B cell (primary cell): Measurements from ENCODE around the gene LRTM1. TPM values are rescaled to one million over a fixed set of nuclear protein-coding genes. Genes with fewer than 3 reads are reported as not detected.

Source experiments
- ATAC-seq: fragments of 200-7000 bp; cut with Tn5 transposase; one replicate; pipeline ENCODE4 v1.10.0; 2021; ENCODE audit warnings: low read depth, mild to moderate bottlenecking, moderate number of reproducible peaks, moderate library complexity
- CTCF ChIA-PET: fragments of 350-600 bp; sonication (Branson Sonifier 250); formaldehyde crosslinking; loops from one replicate; lab custom pipeline; 2021; ENCODE audit warnings: antibody characterized with exemption, inconsistent platforms; lab: Charles Lee
- POLR2A ChIA-PET: fragments of 350-600 bp; sonication (Branson Sonifier 250); formaldehyde crosslinking; loops from one replicate; lab custom pipeline; 2021; ENCODE audit warnings: antibody characterized with exemption; lab: Charles Lee
- DNase-seq: peaks from one replicate; pipeline ENCODE4 v3.0.0; 2013
- H2AFZ ChIP-seq: 2 replicates; pipeline ENCODE4 v1.6.1; 2012; ENCODE audit warnings: mild to moderate bottlenecking, low read depth, low read length; ENCODE audit not compliant: insufficient read depth, poor library complexity, severe bottlenecking
- H3K27ac ChIP-seq, 2 donors: 1 replicate in 1 of 2; 2 replicates in 1 of 2; pipeline ENCODE4 v1.5.1; 2012 to 2013; ENCODE audit warnings: low read length in 2 of 2, mild to moderate bottlenecking in 2 of 2, moderate library complexity in 1 of 2
- H3K27me3 ChIP-seq, 4 experiments: fragments of 200-600 bp in 1 of 4; sonication (generic) in 1 of 4; replicated peaks in 1 of 4; 1 replicate in 2 of 4; 2 replicates in 2 of 4; pipeline versions ENCODE4 v1.6.1 to v1.7.0; 2013 to 2016; ENCODE audit warnings: low read length in 3 of 4, mild to moderate bottlenecking in 2 of 4, mixed read lengths in 1 of 4, moderate library complexity in 1 of 4; ENCODE audit not compliant: insufficient read depth in 4 of 4, control insufficient read depth in 3 of 4; ENCODE audit errors: control extremely low read depth in 1 of 4
- H3K36me3 ChIP-seq, 2 experiments: replicated peaks in 1 of 2; 1 replicate in 1 of 2; 2 replicates in 1 of 2; pipeline versions ENCODE4 v1.6.1 to v1.7.1; 2013; ENCODE audit warnings: low read length in 1 of 2; ENCODE audit not compliant: insufficient read depth in 2 of 2, control insufficient read depth in 1 of 2; ENCODE audit errors: control extremely low read depth in 1 of 2, extremely low read depth in 1 of 2
- H3K4me1 ChIP-seq, 2 donors: fragments of 200-600 bp in 1 of 2; sonication (generic) in 1 of 2; 1 replicate in 1 of 2; 2 replicates in 1 of 2; pipeline versions ENCODE4 v1.5.1 to v1.6.1; 2013 to 2017; ENCODE audit warnings: low read length in 2 of 2; ENCODE audit not compliant: control insufficient read depth in 2 of 2, insufficient read depth in 2 of 2
- H3K4me2 ChIP-seq: replicated peaks from 2 replicates; pipeline ENCODE3; 2012; ENCODE audit warnings: mild to moderate bottlenecking, low read depth, low read length; ENCODE audit not compliant: poor library complexity, severe bottlenecking
- H3K4me3 ChIP-seq, 5 experiments: fragments of 200-600 bp in 1 of 5; sonication (generic) in 1 of 5; 1 replicate in 3 of 5; 2 replicates in 2 of 5; pipeline versions ENCODE4 v1.5.1 to v1.7.0; 2011 to 2016; ENCODE audit warnings: low read length in 4 of 5, mild to moderate bottlenecking in 4 of 5, low read depth in 2 of 5, control low read depth in 1 of 5, moderate library complexity in 1 of 5; ENCODE audit not compliant: insufficient read depth in 1 of 5; ENCODE audit errors: control extremely low read depth in 1 of 5, extremely low read depth in 1 of 5
- H3K79me2 ChIP-seq: fragments of 200-600 bp; sonication (generic); one replicate; pipeline ENCODE4 v1.6.0; 2016; ENCODE audit warnings: low read length; ENCODE audit not compliant: control insufficient read depth, insufficient read depth
- H3K9ac ChIP-seq: fragments of 200-600 bp; sonication (generic); 2 replicates; pipeline ENCODE4 v1.6.1; 2017; ENCODE audit warnings: mild to moderate bottlenecking, low read length, moderate library complexity
- H3K9me3 ChIP-seq, 3 donors: one replicate each; pipeline versions ENCODE4 v1.6.1 to v1.7.1; 2013; ENCODE audit warnings: low read length in 2 of 3; ENCODE audit not compliant: control insufficient read depth in 2 of 3, insufficient read depth in 1 of 3; ENCODE audit errors: control extremely low read depth in 1 of 3
- H4K20me1 ChIP-seq: 2 replicates; pipeline ENCODE4 v1.6.0; 2012; ENCODE audit warnings: mild to moderate bottlenecking, low read length; ENCODE audit not compliant: insufficient read depth, control insufficient read depth, poor library complexity, severe bottlenecking
- H3K27ac Mint-ChIP-seq: one replicate; pipeline ENCODE4 v1.8.0; 2021; ENCODE audit warnings: mixed read lengths
- H3K27me3 Mint-ChIP-seq: one replicate; pipeline ENCODE4 v1.8.0; 2021; ENCODE audit warnings: mixed read lengths
- H3K4me1 Mint-ChIP-seq: one replicate; pipeline ENCODE4 v1.8.0; 2021; ENCODE audit warnings: mixed read lengths
- H3K4me3 Mint-ChIP-seq: one replicate; pipeline ENCODE4 v1.8.0; 2021; ENCODE audit warnings: mixed read lengths
- H3K9me3 Mint-ChIP-seq: one replicate; pipeline ENCODE4 v1.8.0; 2022; ENCODE audit warnings: mixed read lengths; ENCODE audit not compliant: insufficient read depth
- CTCF ChIP-seq: fragments of 200-600 bp; IDR thresholded peaks from one replicate; pipeline ENCODE4 v1.8.0; 2022; ENCODE audit warnings: antibody characterized with exemption, mild to moderate bottlenecking
- EZH2 ChIP-seq: IDR thresholded peaks from 2 replicates; pipeline ENCODE4 v1.6.1; 2012; ENCODE audit warnings: borderline replicate concordance, low read depth, mild to moderate bottlenecking, moderate library complexity, low read length; ENCODE audit not compliant: insufficient read depth, poor library complexity, severe bottlenecking
- WGBS: methylation state at CpG from one replicate; pipeline ENCODE4 v1.1.5; 2013; ENCODE audit warnings: missing lambda C conversion rate; ENCODE audit not compliant: insufficient coverage; 5-methylcytosine and 5-hydroxymethylcytosine counted together
- intact Hi-C: fragments of 100-400 bp; cut with micrococcal nuclease; formaldehyde crosslinking; loops from one replicate; pipeline ENCODE4 v1.10.0; 2022
- polyA plus RNA-seq: library from polyadenylated mRNA; depleted of rRNA; stranded (reverse); fragments of >200 nt; gene quantifications from 2 replicates; pipeline ENCODE4 v1.2.3, GENCODE V29; 2012
- total RNA-seq, 2 donors: library from RNA; stranded (reverse); fragments of 120-200 nt in 1 of 2; gene quantifications; 1 replicate in 1 of 2; 2 replicates in 1 of 2; pipeline versions ENCODE4 v1.2.3 to v1.2.4, GENCODE V29; 2013 to 2022

The LRTM1 gene
- total and polyA plus RNA-seq, 2 donors (not counting 1 experiment from before 2014, with no cell fraction given) = not detected

GRCh38 chr3:54951405-54951804, 23.5 kb upstream of the LRTM1 start:
- H3K27ac ChIP-seq = no peak overlapping the region
- ChIA-PET POLR2A (no interaction called here), CTCF (no interaction called here)
- no peaks in the 10 kb centered on the region for H3K36me3 ChIP-seq
- H3K9me3 ChIP-seq = peaks cover 0 to 4% (median 0%) of the 10 kb centered on the region in 3 donors
- H3K79me2 ChIP-seq = no peaks in the 10 kb centered on the region
- intact Hi-C loops = no loop called here
- Mint-ChIP-seq H3K27me3 (no peaks in the 10 kb centered on the region), H3K4me3 (no peak overlapping the region), H3K4me1 (no peaks in the 10 kb centered on the region), H3K27ac (no peak overlapping the region), H3K9me3 (no peaks in the 10 kb centered on the region)
- H3K4me3 ChIP-seq = no peak overlapping the region
- no peak overlapping the region for H2AFZ ChIP-seq
- no peak for TF ChIP-seq EZH2
- TF ChIP-seq CTCF = no peak
- H3K4me2 ChIP-seq = no peak overlapping the region
- H4K20me1 ChIP-seq = no peaks in the 10 kb centered on the region
- H3K9ac ChIP-seq = no peak overlapping the region
- DNase-seq (no peak), ATAC-seq (no peak)
- no peaks in the 10 kb centered on the region for H3K27me3 ChIP-seq
- WGBS = 100% methylated on average over 4 of the region's 8 CpGs
- H3K4me1 ChIP-seq = no peaks in the 10 kb centered on the region

GRCh38 chr3:54950391-54951003, 22.6 kb upstream of the LRTM1 start:
- no peak overlapping the region for H3K27ac ChIP-seq
- no peaks in the 10 kb centered on the region for H4K20me1 ChIP-seq
- intact Hi-C loops = no loop called here
- ATAC-seq (no peak), DNase-seq (no peak)
- no peak overlapping the region for H2AFZ ChIP-seq
- no peaks in the 10 kb centered on the region for H3K4me1 ChIP-seq
- Mint-ChIP-seq H3K27me3 (no peaks in the 10 kb centered on the region), H3K4me1 (no peaks in the 10 kb centered on the region), H3K4me3 (no peak overlapping the region), H3K27ac (no peak overlapping the region), H3K9me3 (no peaks in the 10 kb centered on the region)
- no peaks in the 10 kb centered on the region for H3K36me3 ChIP-seq
- no peak overlapping the region for H3K4me2 ChIP-seq
- TF ChIP-seq EZH2 (no peak), CTCF (no peak)
- POLR2A ChIA-PET = no interaction called here
- no peaks in the 10 kb centered on the region for H3K79me2 ChIP-seq
- no peak overlapping the region for H3K4me3 ChIP-seq
- WGBS = 27% methylated on average over 5 of the region's 7 CpGs
- CTCF ChIA-PET = no interaction called here
- no peaks in the 10 kb centered on the region for H3K27me3 ChIP-seq
- peaks cover 0 to 4% (median 0%) of the 10 kb centered on the region in 3 donors for H3K9me3 ChIP-seq
- no peak overlapping the region for H3K9ac ChIP-seq
